Muscle of leg (tissue), 11 donors: ENCODE measurements around the gene FAF1. TPM values are rescaled to one million over a fixed set of nuclear protein-coding genes. Genes with fewer than 3 reads are reported as not detected.

Experiments
- DNase-seq: peaks from one replicate; pipeline ENCODE4 v3.0.0; 2013
- H3K27ac ChIP-seq: one replicate; pipeline ENCODE4 v1.5.1; 2013; ENCODE audit warnings: mild to moderate bottlenecking, low read length, control low read depth
- H3K27me3 ChIP-seq: one replicate; pipeline ENCODE4 v1.6.1; 2013; ENCODE audit warnings: low read length; ENCODE audit not compliant: control insufficient read depth, insufficient read depth
- H3K36me3 ChIP-seq: one replicate; pipeline ENCODE4 v1.6.1; 2013; ENCODE audit warnings: low read length; ENCODE audit not compliant: control insufficient read depth, insufficient read depth
- H3K4me1 ChIP-seq: one replicate; pipeline ENCODE4 v1.6.1; 2013; ENCODE audit warnings: low read length; ENCODE audit not compliant: control insufficient read depth, insufficient read depth
- H3K4me3 ChIP-seq: one replicate; pipeline ENCODE4 v1.5.1; 2013; ENCODE audit warnings: low read length, control low read depth
- H3K9me3 ChIP-seq: replicated peaks from 2 replicates; pipeline ENCODE4 v1.6.1; 2013; ENCODE audit warnings: low read depth, low read length; ENCODE audit not compliant: control insufficient read depth
- WGBS: methylation state at CpG from one replicate; pipeline ENCODE4 v1.1.5; 2013; ENCODE audit warnings: missing lambda C conversion rate; ENCODE audit not compliant: insufficient coverage; 5-methylcytosine and 5-hydroxymethylcytosine counted together
- polyA plus RNA-seq, 8 donors: library from polyadenylated mRNA; unstranded; fragments of 120-200 nt; gene quantifications; one replicate each; pipeline versions ENCODE4 v1.2.1 to v1.2.3, GENCODE V29; 2013; ENCODE audit warnings: inconsistent platforms in 1 of 8, low replicate concordance in 1 of 8; ENCODE audit not compliant: insufficient read length in 8 of 8, insufficient read depth in 1 of 8
- total RNA-seq: library from RNA; stranded (reverse); fragments of 120-200 nt; gene quantifications from one replicate; pipeline ENCODE4 v1.2.4, GENCODE V29; 2013

FAF1 gene
- total and polyA plus RNA-seq, 9 donors = 35.6 to 51.7 (median 38.6) TPM

DNA sequence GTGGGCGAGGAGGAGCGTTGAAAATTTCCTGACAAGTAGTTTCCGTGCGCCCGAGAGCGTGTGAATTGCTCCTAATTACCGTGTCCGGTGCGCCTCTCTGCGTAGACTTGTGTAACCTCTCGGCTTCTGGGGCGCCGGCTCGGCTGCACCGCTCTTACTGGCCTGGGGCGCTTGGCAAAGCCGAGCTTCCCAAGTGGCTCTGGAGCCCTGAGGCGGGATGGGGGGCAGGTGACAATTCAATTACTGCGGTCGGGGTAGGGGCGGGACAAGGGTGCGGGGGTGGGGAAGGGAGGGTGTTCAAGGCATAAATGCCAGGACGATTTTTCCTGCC, 536.4 kb downstream of the FAF1 start:
- Histone ChIP-seq H3K36me3 (no peaks in the 10 kb centered on the region), H3K27ac (no peak overlapping the region), H3K4me3 (peak overlapping the region; percentile 26), H3K27me3 (peaks cover 97% of the 10 kb centered on the region), H3K4me1 (peaks cover 53% of the 10 kb centered on the region), H3K9me3 (no peaks in the 10 kb centered on the region)
- WGBS = 0% methylated on average over 14 of the region's 23 CpGs
- DNase-seq = no peak

DNA sequence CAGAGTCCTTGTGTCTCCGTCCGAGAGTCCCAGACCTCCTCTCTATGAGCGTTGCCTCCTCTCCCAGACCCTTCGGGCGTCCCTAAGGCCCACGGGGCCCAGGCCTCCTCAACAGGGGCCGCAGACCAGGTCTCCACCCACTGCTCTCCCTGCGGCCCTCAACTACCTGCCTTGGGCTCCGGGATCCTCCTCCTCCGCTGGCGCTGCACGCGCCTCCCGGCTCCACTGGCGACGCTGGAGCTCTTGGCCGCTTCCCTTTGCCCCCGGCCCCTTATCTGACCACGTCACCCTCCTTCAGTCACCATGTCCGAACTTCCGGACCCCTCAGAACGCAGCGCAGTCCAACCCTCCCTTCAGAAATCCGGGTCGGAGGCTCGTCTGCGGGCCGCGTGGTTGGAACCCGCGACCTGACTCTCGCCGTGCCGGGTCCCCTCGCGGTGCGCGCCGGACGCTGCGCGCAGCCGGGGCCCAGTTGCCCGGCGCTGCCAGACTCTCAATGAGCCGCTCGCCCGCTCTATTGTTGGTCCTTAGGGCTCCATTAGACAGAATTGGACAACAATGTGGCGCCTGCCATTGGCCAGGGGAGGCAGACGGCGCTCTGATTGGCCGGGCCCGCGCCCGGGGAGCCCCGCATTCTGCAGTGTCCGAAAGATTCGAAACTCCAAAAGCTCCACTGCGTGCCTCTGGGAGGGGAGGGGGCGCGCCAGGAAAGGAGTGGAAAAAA, 537.0 kb downstream of the FAF1 start, which contains the start of gene DMRTA2:
Gene DMRTA2 (minus strand): TSS at position 498 of the 724 bp plus-strand sequence. CDS start 1,907 bp downstream, outside the sequence.
- no peak for DNase-seq
- no peaks in the 10 kb centered on the region for H3K9me3 ChIP-seq
- peaks cover 98% of the 10 kb centered on the region for H3K27me3 ChIP-seq
- H3K4me3 ChIP-seq = peak within 1 kb of the TSS; percentile 26
- H3K4me1 ChIP-seq = peaks cover 58% of the 10 kb centered on the region
- WGBS = under 1% methylated on average over 61 of the region's 61 CpGs
- H3K27ac ChIP-seq = no peak within 1 kb of the TSS
- no peaks in the 10 kb centered on the region for H3K36me3 ChIP-seq

DNA sequence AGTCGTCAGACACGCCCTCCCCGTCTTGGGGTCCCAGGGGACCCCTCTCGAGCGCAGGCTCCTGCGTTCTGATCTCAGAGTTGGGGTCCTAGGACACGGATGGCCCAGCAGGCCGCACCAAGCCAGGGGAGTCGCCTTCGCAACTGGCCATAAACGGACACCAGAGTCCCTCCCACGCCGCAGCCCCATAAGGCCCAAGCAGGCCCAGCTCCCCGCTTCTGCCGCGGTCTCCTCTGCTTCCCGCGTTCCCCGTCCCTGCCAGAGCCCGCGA, 537.5 kb downstream of the FAF1 start:
- H3K27me3 ChIP-seq = peaks cover 98% of the 10 kb centered on the region
- no peak for DNase-seq
- no peak overlapping the region for H3K27ac ChIP-seq
- H3K9me3 ChIP-seq = no peaks in the 10 kb centered on the region
- peaks cover 55% of the 10 kb centered on the region for H3K4me1 ChIP-seq
- H3K4me3 ChIP-seq = peak overlapping the region; percentile 26
- WGBS = 3% methylated on average over 21 of the region's 21 CpGs
- H3K36me3 ChIP-seq = no peaks in the 10 kb centered on the region

DNA sequence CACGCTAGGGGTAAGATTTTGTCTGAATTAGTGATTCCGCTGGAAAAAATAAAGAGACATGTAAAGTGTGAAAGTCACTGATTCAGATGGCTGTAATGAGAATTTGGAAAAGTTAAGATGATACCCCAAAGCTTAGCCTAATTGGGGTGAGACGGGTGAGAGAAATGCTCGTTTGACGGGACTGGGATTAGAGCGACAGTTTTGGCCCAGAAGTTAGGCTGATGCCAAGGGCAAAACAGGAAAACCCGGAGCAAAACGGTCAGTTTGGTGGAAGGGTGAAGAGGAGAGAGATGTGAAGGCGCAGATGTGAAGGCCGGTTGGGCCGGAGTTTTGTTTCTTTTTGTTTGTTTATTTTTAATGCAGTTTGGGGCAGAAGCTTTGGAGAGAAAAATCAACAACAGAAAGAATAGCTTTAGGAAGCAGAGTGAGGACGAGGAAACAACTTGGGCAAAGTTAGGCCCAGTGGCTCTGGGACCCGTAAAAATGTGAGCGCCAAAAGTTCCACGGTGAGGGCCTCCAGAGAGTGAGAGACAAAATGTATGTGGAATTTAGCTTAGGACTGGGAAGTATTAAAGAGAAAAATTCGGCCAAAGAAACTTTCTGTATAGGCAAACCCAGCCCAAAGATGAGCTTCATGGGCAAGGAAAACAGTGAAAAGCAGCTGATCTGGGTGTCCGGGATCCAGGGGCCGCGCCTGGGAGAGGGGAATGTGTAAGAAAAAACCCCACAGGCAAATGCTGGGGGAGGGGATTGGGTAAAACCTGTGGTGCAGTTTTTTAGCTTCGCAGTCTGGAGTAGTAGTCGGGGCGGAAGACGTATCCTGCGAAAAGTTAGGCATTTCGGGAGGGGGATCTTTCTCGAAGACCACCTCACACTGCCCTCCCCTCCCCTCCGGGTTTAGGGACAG, 538.0 kb downstream of the FAF1 start:
- Histone ChIP-seq H3K27me3 (peaks cover 98% of the 10 kb centered on the region), H3K36me3 (no peaks in the 10 kb centered on the region), H3K4me3 (no peak overlapping the region), H3K4me1 (peaks cover 59% of the 10 kb centered on the region), H3K9me3 (no peaks in the 10 kb centered on the region), H3K27ac (no peak overlapping the region)
- no peak for DNase-seq
- 8% methylated on average over 20 of the region's 27 CpGs for WGBS

DNA sequence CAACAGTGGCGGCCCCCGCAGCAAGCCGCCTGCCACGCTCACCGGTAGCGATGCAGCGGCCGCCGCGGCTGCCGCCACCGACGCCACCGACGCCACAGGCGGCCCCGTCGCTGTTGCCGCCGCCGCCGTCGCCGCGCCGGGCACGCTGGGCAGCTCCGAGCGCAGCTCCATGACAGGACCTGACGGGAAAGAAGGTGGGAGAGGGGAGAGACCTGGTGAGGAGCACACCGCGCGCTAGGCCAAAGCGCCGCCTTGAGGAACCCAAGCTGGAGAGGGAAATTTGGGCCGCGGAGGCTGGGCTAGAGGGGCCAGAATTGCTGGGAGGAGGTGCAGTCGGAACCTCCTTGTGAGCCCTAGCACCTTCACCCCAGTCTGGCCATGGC, 538.7 kb downstream of the FAF1 start:
- Histone ChIP-seq H3K4me3 (no peak overlapping the region), H3K36me3 (no peaks in the 10 kb centered on the region), H3K4me1 (peaks cover 65% of the 10 kb centered on the region), H3K27ac (no peak overlapping the region), H3K27me3 (peaks cover 98% of the 10 kb centered on the region), H3K9me3 (no peaks in the 10 kb centered on the region)
- whole genome bisulfite sequencing = 2% methylated on average over 38 of the region's 38 CpGs
- DNase-seq = no peak

DNA sequence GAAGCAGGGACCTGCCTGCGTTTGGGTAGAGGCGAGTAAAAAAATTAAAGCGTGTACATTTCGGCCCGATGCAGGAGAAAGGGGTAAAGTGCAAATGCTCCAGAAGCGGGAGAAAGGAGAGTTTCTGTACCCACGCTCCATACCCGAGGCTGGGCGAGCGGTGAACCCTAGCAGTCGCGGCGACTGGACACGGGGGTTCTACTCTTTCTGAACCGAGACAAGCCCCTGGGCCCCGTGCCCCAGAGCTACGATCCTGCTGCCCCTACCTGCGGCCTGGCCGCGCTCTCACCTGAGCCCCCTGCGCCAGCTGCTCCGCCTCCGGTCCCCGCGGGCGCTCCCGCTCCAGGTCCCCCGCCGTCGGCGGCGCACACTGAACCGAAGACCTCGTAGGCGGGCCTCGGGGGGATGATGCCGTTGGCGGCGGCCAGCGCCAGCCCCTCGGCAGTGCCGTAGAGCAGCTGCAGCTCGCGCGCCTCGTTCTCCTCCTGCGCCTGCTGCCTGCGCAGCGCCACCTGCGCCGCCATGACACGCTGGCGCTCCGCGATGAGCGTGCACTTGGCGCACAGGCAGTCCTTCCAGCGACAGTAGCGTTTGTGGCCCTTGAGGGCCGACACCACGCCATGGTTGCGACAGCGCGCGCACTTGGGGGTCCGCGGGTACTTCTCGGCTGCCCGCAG, 539.2 kb downstream of the FAF1 start:
- no peak for DNase-seq
- Histone ChIP-seq H3K27ac (no peak overlapping the region), H3K36me3 (no peaks in the 10 kb centered on the region), H3K4me3 (no peak overlapping the region), H3K9me3 (no peaks in the 10 kb centered on the region), H3K27me3 (peaks cover 98% of the 10 kb centered on the region), H3K4me1 (peaks cover 68% of the 10 kb centered on the region)
- under 1% methylated on average over 69 of the region's 69 CpGs for WGBS

DNA sequence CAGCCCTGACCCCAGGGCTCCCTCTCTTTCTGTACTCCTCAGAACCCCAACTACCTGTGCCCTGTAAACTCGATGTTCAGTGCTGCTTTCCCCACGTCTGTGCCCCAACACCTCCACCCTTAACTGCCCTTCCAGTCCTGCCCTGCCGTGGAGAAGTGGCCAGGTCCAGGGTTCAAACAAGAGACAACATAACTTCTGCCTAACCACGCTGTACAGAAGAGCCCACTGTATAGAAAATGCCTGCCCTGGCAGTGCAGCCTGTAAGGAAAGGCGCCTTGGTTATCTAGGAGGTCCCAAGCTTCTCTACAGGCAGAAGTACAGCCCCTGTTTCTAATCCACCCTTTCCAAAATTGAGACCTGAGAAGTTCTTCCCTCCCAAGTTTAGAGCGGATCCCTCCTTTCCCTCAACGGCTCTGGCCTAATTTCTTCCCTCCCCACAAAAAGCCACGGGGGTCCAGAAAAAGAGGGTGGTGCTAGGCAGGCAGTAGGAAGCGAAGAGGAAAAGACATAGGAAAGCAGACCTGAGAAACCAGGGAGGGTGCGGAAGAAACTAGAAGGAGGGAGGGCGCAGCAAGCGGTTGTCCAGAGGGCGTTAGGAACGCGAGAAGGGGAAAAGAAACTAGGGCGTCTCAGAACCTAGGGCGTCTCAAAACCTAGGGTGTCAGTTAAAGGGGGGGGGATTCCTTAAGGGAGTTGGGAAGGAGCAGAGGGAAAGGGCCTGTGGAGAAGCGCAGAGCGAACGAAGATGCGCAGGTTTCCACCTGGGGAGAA, 540.0 kb downstream of the FAF1 start:
- no peak overlapping the region for H3K27ac ChIP-seq
- 2% methylated on average over 17 of the region's 21 CpGs for WGBS
- H3K9me3 ChIP-seq = no peaks in the 10 kb centered on the region
- peaks cover 61% of the 10 kb centered on the region for H3K4me1 ChIP-seq
- H3K36me3 ChIP-seq = no peaks in the 10 kb centered on the region
- no peak for DNase-seq
- H3K27me3 ChIP-seq = peaks cover 98% of the 10 kb centered on the region
- H3K4me3 ChIP-seq = no peak overlapping the region

DNA sequence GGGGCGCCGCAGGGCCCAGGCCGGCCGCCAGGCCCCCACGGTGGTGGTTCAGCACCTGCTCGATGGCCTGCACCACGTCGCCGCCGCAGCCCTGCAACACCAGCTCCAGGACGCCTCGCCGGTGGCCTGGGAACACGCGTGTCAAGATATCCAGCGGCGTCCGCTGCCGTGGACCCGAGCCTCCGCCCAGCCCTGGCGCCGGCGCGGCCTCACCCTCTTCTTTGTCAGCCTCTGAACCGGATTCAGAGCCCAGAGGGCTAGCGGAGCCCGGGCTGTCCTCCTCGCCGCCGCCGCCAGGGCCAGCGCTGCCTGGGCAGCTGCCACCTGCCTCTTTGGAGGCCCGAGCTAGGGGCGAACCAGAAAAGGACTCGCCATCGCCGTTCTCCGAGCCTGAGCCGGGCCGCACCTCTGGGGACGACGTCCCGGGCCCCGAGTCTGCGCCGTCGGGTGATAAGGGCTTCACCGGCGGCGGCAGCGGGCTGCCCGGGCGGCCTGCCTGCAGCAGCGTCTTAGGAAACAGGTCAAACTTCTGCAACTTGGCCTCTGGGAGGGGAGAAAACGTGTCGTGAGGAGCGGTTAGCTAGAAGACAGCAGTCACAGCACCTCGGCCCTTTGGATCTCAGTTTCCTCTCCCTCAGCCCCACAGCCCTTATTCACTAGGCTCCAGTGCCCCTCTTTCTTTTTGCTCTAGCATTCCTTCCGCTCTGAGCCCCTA, 540.7 kb downstream of the FAF1 start:
- H3K27me3 ChIP-seq = peaks cover 98% of the 10 kb centered on the region
- H3K36me3 ChIP-seq = no peaks in the 10 kb centered on the region
- peaks cover 53% of the 10 kb centered on the region for H3K4me1 ChIP-seq
- no peak overlapping the region for H3K4me3 ChIP-seq
- 1% methylated on average over 50 of the region's 60 CpGs for WGBS
- no peak overlapping the region for H3K27ac ChIP-seq
- DNase-seq = no peak
- no peaks in the 10 kb centered on the region for H3K9me3 ChIP-seq

DNA sequence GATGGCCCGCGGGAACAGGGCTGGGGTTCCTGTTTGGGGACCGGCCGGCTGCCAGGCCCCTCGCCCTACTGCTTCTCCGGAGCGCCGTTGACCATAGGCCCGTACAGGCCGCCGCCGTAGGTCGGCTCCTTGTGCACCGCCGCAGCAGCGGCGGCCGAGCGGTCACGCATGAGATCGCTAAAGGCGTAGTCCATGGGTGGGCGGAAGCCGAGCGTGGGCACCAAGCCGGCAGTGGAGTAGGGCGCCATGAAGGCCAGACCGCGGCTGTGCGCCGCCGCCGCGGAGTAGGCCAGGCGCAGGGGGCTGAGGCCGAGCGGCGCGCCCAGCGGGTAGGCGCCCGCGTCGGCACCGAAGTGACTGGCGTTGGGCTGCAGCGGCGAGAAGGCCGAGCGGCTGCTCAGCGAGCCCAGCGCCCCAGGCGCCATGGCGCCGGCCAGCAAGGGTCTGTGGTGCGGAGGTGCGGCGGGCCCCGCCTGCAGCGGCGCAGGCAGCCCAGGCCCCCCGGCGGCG, 541.4 kb downstream of the FAF1 start:
- no peak for DNase-seq
- Histone ChIP-seq H3K4me1 (peaks cover 46% of the 10 kb centered on the region), H3K9me3 (no peaks in the 10 kb centered on the region), H3K27ac (no peak overlapping the region), H3K4me3 (peak overlapping the region; percentile 34), H3K36me3 (no peaks in the 10 kb centered on the region), H3K27me3 (peaks cover 98% of the 10 kb centered on the region)
- WGBS = under 1% methylated on average over 64 of the region's 64 CpGs
